Spinal cord (tissue), 10 donors: Measurements from ENCODE around the gene AKIP1. TPM values are rescaled to one million over a fixed set of nuclear protein-coding genes. Genes with fewer than 3 reads are reported as not detected.
A peak's percentile ranks its signal among the peaks of the same experiment; 100 is the strongest.

Experiments used
- DNase-seq, 6 donors: peaks; one replicate each; pipeline versions ENCODE4 v3.0.0 to v3.0.0-alpha.2; 2013 to 2015; ENCODE audit warnings: low spot score in 6 of 6, low read depth in 4 of 6
- H3K27ac ChIP-seq: one replicate; pipeline ENCODE4 v1.5.1; 2013; ENCODE audit warnings: low read depth, low read length, control low read depth
- H3K27me3 ChIP-seq: one replicate; pipeline ENCODE4 v1.6.1; 2013; ENCODE audit warnings: low read length; ENCODE audit not compliant: control insufficient read depth, insufficient read depth
- H3K36me3 ChIP-seq: one replicate; pipeline ENCODE4 v1.6.1; 2013; ENCODE audit warnings: low read length; ENCODE audit not compliant: control insufficient read depth, insufficient read depth
- H3K4me1 ChIP-seq: one replicate; pipeline ENCODE4 v1.6.1; 2013; ENCODE audit warnings: low read length; ENCODE audit not compliant: control insufficient read depth, insufficient read depth
- H3K4me3 ChIP-seq: one replicate; pipeline ENCODE4 v1.5.1; 2013; ENCODE audit warnings: low read depth, low read length, control low read depth
- H3K9me3 ChIP-seq: one replicate; pipeline ENCODE4 v1.6.1; 2013; ENCODE audit warnings: low read length; ENCODE audit not compliant: control insufficient read depth, insufficient read depth
- WGBS: methylation state at CpG from one replicate; pipeline ENCODE4 v1.1.5; 2013; ENCODE audit warnings: missing lambda C conversion rate; ENCODE audit not compliant: insufficient coverage; 5-methylcytosine and 5-hydroxymethylcytosine counted together
- polyA plus RNA-seq, 2 donors: library from polyadenylated mRNA; unstranded; fragments of 120-200 nt; gene quantifications; one replicate each; pipeline ENCODE4 v1.2.1, GENCODE V29; 2013; ENCODE audit not compliant: insufficient read length in 2 of 2
- total RNA-seq, 2 donors: library from RNA; depleted of rRNA in 1 of 2; stranded (reverse); fragments of 120-200 nt in 1 of 2; fragments of >200 nt in 1 of 2; gene quantifications; one replicate each; pipeline versions ENCODE4 v1.2.3 to v1.2.4, GENCODE V29; 2013 to 2014
- donor health status: healthy.

The AKIP1 gene
- total and polyA plus RNA-seq, 4 donors: 21.3 to 43.6 (median 31.5) TPM

GRCh38 chr11:8947230-8947943 is 36.4 kb downstream of the AKIP1 start:
- peaks cover 12% of the 10 kb centered on the region for H3K36me3 ChIP-seq
- no peaks in the 10 kb centered on the region for H3K4me1 ChIP-seq
- 100% methylated on average over 1 of the region's 4 CpGs for WGBS
- H3K27me3 ChIP-seq: no peaks in the 10 kb centered on the region
- no peaks in the 10 kb centered on the region for H3K9me3 ChIP-seq
- no peak overlapping the region for H3K4me3 ChIP-seq
- H3K27ac ChIP-seq: no peak overlapping the region
- no peak for DNase-seq

GRCh38 chr11:8948886-8949285 is 37.9 kb downstream of the AKIP1 start:
- DNase-seq: no peak
- Histone ChIP-seq H3K4me3 (no peak overlapping the region), H3K27ac (no peak overlapping the region), H3K9me3 (no peaks in the 10 kb centered on the region), H3K36me3 (peaks cover 15% of the 10 kb centered on the region), H3K4me1 (no peaks in the 10 kb centered on the region), H3K27me3 (no peaks in the 10 kb centered on the region)
- WGBS: no CpG with 5 or more reads among the region's 3 CpGs

GRCh38 chr11:8956860-8957259 is 45.9 kb downstream of the AKIP1 start:
- Histone ChIP-seq H3K27ac (no peak overlapping the region), H3K9me3 (no peaks in the 10 kb centered on the region), H3K4me1 (no peaks in the 10 kb centered on the region), H3K36me3 (peaks cover 22% of the 10 kb centered on the region), H3K4me3 (no peak overlapping the region), H3K27me3 (no peaks in the 10 kb centered on the region)
- 82% methylated on average over 2 of the region's 4 CpGs for WGBS
- no peak for DNase-seq

- DNase-seq: peak in 4 of 6 donors; percentile 15 to 81 (median 52)
- WGBS: no CpG with 5 or more reads among the region's 2 CpGs
- Histone ChIP-seq H3K36me3 (peaks cover 11% of the 10 kb centered on the region), H3K27me3 (no peaks in the 10 kb centered on the region), H3K4me1 (peaks cover 10% of the 10 kb centered on the region), H3K27ac (peak overlapping the region; percentile 49), H3K4me3 (no peak overlapping the region), H3K9me3 (no peaks in the 10 kb centered on the region)
Observed at GRCh38 chr11:8959546-8960166, 48.7 kb downstream of the AKIP1 start.

GRCh38 chr11:8961401-8961800 is 50.4 kb downstream of the AKIP1 start:
- 40% methylated on average over 1 of the region's 2 CpGs for WGBS
- Histone ChIP-seq H3K36me3 (peaks cover 6% of the 10 kb centered on the region), H3K27ac (no peak overlapping the region), H3K27me3 (no peaks in the 10 kb centered on the region), H3K4me1 (peaks cover 20% of the 10 kb centered on the region), H3K4me3 (no peak overlapping the region), H3K9me3 (no peaks in the 10 kb centered on the region)
- DNase-seq: no peak

GRCh38 chr11:8962841-8963240 is 51.9 kb downstream of the AKIP1 start:
- Histone ChIP-seq H3K27ac (no peak overlapping the region), H3K4me1 (peaks cover 20% of the 10 kb centered on the region), H3K36me3 (peaks cover 6% of the 10 kb centered on the region), H3K9me3 (no peaks in the 10 kb centered on the region), H3K27me3 (no peaks in the 10 kb centered on the region), H3K4me3 (no peak overlapping the region)
- no peak for DNase-seq
- no CpG with 5 or more reads among the region's 2 CpGs for WGBS

- WGBS: 3% methylated on average over 39 of the region's 39 CpGs
- peak in 2 of 6 donors; percentile 66 to 95 for DNase-seq
- H3K9me3 ChIP-seq: no peaks in the 10 kb centered on the region
Observed at GRCh38 chr11:8963569-8964323, 52.8 kb downstream of the AKIP1 start.

GRCh38 chr11:8964324-8965320 is 53.6 kb downstream of the AKIP1 start, which contains the start of gene TMEM9B:
TMEM9B (minus strand) TSS chr11:8964442; CDS start chr11:8964313, 129 bp downstream.
- WGBS: 0% methylated on average over 65 of the region's 67 CpGs

More at GRCh38 chr11:8963569-8964323, 52.8 kb downstream of the AKIP1 start:
- peak overlapping the region; percentile 92 for H3K27ac ChIP-seq
- H3K27me3 ChIP-seq: no peaks in the 10 kb centered on the region
- peaks cover 3% of the 10 kb centered on the region for H3K36me3 ChIP-seq
- peak overlapping the region; percentile 93 for H3K4me3 ChIP-seq
- peaks cover 20% of the 10 kb centered on the region for H3K4me1 ChIP-seq

GRCh38 chr11:8967184-8967583 is 56.2 kb downstream of the AKIP1 start:
- no peak for DNase-seq
- 83% methylated on average over 5 of the region's 8 CpGs for WGBS
- peaks cover 3% of the 10 kb centered on the region for H3K36me3 ChIP-seq
- no peaks in the 10 kb centered on the region for H3K9me3 ChIP-seq
- peaks cover 20% of the 10 kb centered on the region for H3K4me1 ChIP-seq
- no peak overlapping the region for H3K4me3 ChIP-seq
- no peaks in the 10 kb centered on the region for H3K27me3 ChIP-seq
- no peak overlapping the region for H3K27ac ChIP-seq

More at GRCh38 chr11:8964324-8965320, 53.6 kb downstream of the AKIP1 start, which contains the start of gene TMEM9B:
- H3K27ac ChIP-seq: peak within 1 kb of the TSS; percentile 92
- H3K4me1 ChIP-seq: peaks cover 20% of the 10 kb centered on the region
- no peaks in the 10 kb centered on the region for H3K9me3 ChIP-seq
- peaks cover 3% of the 10 kb centered on the region for H3K36me3 ChIP-seq
- peak; percentile 78 to 97 (median 86) for DNase-seq
- H3K27me3 ChIP-seq: no peaks in the 10 kb centered on the region
- H3K4me3 ChIP-seq: peak within 1 kb of the TSS; percentile 93
